Parathyroid adenoma (tissue), 2 donors: ENCODE data around the gene FAM161A.

Experiments
- H2AFZ ChIP-seq: fragments of 300-600 bp; sonication (generic); one replicate; pipeline ENCODE4 v1.7.0; 2017; ENCODE audit warnings: antibody characterized with exemption, mild to moderate bottlenecking
- H3K27ac ChIP-seq: fragments of 300-600 bp; sonication (generic); one replicate; pipeline ENCODE4 v1.7.0; 2017
- H3K27me3 ChIP-seq: fragments of 300-600 bp; sonication (generic); one replicate; pipeline ENCODE4 v1.7.0; 2017; ENCODE audit warnings: low read length; ENCODE audit not compliant: control insufficient read depth, insufficient read depth
- H3K36me3 ChIP-seq: fragments of 300-600 bp; sonication (generic); one replicate; pipeline ENCODE4 v1.7.0; 2017; ENCODE audit warnings: low read length; ENCODE audit not compliant: control insufficient read depth, insufficient read depth
- H3K4me1 ChIP-seq: fragments of 300-600 bp; sonication (generic); one replicate; pipeline ENCODE4 v1.7.0; 2017; ENCODE audit warnings: control low read depth
- H3K4me2 ChIP-seq: fragments of 300-600 bp; sonication (generic); one replicate; pipeline ENCODE4 v1.7.0; 2017; ENCODE audit warnings: low read length
- H3K4me3 ChIP-seq: fragments of 300-600 bp; sonication (generic); one replicate; pipeline ENCODE4 v1.7.0; 2017; ENCODE audit warnings: low read depth, low read length
- H3K79me2 ChIP-seq: fragments of 300-600 bp; sonication (generic); one replicate; pipeline ENCODE4 v1.7.0; 2017; ENCODE audit warnings: control low read depth
- H3K9ac ChIP-seq: fragments of 300-600 bp; sonication (generic); one replicate; pipeline ENCODE4 v1.7.0; 2017; ENCODE audit warnings: mild to moderate bottlenecking
- H3K9me3 ChIP-seq: fragments of 300-600 bp; sonication (generic); one replicate; pipeline ENCODE4 v1.7.0; 2017; ENCODE audit warnings: low read length; ENCODE audit not compliant: control insufficient read depth
- TF ChIP-seq, protein P1 (sequence below): fragments of 300-600 bp; sonication (generic); IDR thresholded peaks from one replicate; pipeline ENCODE4 v1.7.0; 2017; ENCODE audit warnings: antibody characterized with exemption, mild to moderate bottlenecking
- donor health status: primary hyperparathyroidism.

Gene FAM161A

DNA sequence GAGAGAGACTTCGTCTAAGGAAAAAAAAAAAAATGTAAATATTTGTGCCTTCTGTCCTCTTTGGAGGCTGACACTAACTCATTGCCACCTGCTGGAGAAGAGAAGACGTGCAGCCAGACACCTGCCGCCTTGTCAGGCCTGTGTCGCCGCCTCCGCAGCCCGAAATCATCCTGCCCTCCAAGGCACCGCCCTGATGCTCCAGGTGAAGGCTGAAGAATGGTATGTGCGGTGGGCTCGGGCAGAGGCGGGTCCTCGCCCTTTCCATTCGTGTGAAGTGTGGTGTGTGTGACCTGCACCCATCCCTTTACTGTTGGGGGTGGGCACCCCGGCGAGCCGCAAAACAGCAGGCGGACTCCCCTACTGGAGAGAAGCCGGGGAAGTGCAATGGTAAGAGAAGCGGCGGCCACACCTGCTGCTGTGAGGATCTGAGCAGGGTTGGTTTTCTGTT is 60.4 kb downstream of the FAM161A start:
- Histone ChIP-seq H3K4me3 (no peak overlapping the region), H3K79me2 (no peaks in the 10 kb centered on the region), H3K4me1 (no peaks in the 10 kb centered on the region), H3K27ac (no peak overlapping the region), H3K36me3 (no peaks in the 10 kb centered on the region), H3K27me3 (no peaks in the 10 kb centered on the region), H3K9me3 (no peaks in the 10 kb centered on the region), H3K4me2 (no peak overlapping the region), H2AFZ (peak overlapping the region; percentile 77), H3K9ac (no peak overlapping the region)
- TF ChIP-seq, protein P1, sequence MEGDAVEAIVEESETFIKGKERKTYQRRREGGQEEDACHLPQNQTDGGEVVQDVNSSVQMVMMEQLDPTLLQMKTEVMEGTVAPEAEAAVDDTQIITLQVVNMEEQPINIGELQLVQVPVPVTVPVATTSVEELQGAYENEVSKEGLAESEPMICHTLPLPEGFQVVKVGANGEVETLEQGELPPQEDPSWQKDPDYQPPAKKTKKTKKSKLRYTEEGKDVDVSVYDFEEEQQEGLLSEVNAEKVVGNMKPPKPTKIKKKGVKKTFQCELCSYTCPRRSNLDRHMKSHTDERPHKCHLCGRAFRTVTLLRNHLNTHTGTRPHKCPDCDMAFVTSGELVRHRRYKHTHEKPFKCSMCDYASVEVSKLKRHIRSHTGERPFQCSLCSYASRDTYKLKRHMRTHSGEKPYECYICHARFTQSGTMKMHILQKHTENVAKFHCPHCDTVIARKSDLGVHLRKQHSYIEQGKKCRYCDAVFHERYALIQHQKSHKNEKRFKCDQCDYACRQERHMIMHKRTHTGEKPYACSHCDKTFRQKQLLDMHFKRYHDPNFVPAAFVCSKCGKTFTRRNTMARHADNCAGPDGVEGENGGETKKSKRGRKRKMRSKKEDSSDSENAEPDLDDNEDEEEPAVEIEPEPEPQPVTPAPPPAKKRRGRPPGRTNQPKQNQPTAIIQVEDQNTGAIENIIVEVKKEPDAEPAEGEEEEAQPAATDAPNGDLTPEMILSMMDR = peak; percentile 54

- Histone ChIP-seq H3K9me3 (no peaks in the 10 kb centered on the region), H3K4me2 (no peak overlapping the region), H3K4me3 (no peak overlapping the region), H3K27ac (no peak overlapping the region), H3K36me3 (no peaks in the 10 kb centered on the region), H3K9ac (no peak overlapping the region), H2AFZ (no peak overlapping the region), H3K27me3 (no peaks in the 10 kb centered on the region), H3K4me1 (peaks cover 2% of the 10 kb centered on the region), H3K79me2 (no peaks in the 10 kb centered on the region)
- TF ChIP-seq, protein P1 = no peak
Observed at GRCh38 chr2:61792355-61792890, 61.4 kb downstream of the FAM161A start.

- Histone ChIP-seq H3K9ac (no peak overlapping the region), H3K27me3 (no peaks in the 10 kb centered on the region), H3K36me3 (no peaks in the 10 kb centered on the region), H3K4me3 (no peak overlapping the region), H3K9me3 (no peaks in the 10 kb centered on the region), H3K4me1 (peaks cover 2% of the 10 kb centered on the region), H2AFZ (no peak overlapping the region), H3K27ac (no peak overlapping the region), H3K79me2 (no peaks in the 10 kb centered on the region), H3K4me2 (no peak overlapping the region)
- TF ChIP-seq, protein P1 = no peak
Observed at GRCh38 chr2:61789807-61790602, 63.9 kb downstream of the FAM161A start.

DNA sequence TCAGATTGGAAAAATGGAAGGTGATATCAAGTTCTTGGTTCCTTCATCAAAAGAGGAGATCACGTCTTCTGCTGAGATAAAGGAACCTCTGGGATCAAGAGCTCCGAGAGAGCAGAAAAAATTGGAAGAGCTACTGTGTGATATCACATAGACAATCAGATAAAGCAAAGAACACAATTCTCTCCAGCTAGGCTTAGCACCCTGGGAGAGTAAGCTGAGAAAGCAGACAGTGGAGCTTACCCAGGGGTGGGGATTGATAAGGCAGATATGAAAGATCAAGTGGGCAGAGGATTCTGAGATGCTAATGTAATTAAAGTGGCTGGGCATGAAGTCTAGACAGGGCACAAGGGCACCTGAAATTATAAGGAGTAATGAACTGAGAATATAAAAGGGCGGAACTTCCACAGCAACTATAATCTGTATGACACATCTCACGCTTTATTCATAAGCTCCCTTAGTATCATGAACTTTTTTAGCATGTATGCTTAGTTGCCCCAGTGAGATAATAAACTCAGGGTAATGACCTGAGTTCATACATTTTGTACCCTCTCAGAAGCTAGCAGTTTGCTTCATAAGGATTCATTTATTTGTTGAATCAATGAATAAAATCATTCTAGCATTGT is 65.8 kb downstream of the FAM161A start:
- H3K36me3 ChIP-seq = no peaks in the 10 kb centered on the region
- H3K4me3 ChIP-seq = no peak overlapping the region
- H3K9ac ChIP-seq = no peak overlapping the region
- TF ChIP-seq, protein P1 = no peak
- no peak overlapping the region for H3K4me2 ChIP-seq
- no peak overlapping the region for H2AFZ ChIP-seq
- no peak overlapping the region for H3K27ac ChIP-seq
- no peaks in the 10 kb centered on the region for H3K9me3 ChIP-seq
- H3K27me3 ChIP-seq = no peaks in the 10 kb centered on the region
- peaks cover 2% of the 10 kb centered on the region for H3K4me1 ChIP-seq
- no peaks in the 10 kb centered on the region for H3K79me2 ChIP-seq
